NCI-H2081 (cell line): ENCODE data around the gene FAM219A.
"Not testable (repeated sequence)": the region's sequence is repeated elsewhere in the genome, so short reads cannot be mapped to it uniquely, and the experiment has no call there.

ENCODE experiments used
- DNase-seq, 2 experiments: peaks; one replicate each; lab custom pipeline; 2025; lab: John Stamatoyannopoulos, UW

Gene FAM219A

DNA sequence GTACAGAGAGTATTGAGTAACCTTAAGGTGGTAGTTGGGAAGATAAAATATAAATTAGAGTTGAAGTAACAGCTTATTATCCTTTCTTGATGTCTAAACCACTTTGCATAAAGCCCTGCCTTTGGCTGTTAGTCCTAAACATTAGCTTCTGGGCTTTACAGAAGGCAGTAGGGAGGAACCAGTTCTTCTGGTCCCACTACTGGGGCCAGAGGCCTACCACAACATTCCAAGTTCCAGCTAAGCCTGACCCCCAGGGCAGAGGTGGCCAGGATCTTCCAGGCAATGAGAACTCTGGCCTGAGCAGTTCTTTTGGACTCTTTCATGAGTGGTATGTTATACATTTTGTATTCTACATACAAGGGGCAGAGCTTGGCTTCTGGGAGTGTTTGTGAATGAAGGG, 26.3 kb upstream of the FAM219A start:
- no peak for DNase-seq

DNA sequence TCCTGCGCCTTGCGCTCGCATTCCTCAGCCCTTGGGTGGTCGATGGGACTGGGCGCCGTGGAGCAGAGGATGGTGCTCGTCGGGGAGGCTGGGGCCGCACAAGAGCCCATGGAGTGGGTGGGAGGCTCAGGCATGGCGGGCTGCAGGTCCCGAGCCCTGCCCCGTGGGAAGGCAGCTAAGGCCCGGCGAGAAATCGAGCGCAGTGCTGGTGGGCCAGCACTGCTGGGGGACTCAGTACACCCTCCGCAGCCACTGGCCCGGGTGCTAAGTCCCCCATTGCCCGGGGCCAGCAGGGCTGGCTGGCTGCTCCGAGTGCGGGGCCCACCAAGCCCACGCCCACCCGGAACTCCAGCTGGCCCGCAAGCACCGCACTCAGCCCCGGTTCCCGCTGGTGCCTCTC, 24.4 kb upstream of the FAM219A start:
- DNase-seq: not testable (repeated sequence)

DNA sequence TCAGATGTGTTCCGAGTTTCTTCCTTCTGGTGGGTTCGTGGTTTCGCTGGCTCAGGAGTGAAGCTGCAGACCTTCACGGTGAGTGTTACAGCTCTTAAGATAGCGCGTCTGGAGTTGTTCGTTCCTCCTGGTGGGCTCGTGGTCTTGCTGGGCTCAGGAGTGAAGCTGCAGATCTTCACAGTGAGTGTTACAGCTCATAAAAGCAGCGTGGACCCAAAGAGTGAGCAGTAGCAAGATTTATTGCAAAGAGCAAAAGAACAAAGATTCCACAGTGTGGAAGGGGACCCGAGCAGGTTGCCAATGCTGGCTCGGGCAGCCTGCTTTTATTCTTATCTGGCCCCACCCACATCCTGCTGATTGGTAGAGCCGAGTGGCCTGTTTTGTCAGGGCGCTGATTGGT, 23.2 kb upstream of the FAM219A start:
- DNase-seq: not testable (repeated sequence)

DNA sequence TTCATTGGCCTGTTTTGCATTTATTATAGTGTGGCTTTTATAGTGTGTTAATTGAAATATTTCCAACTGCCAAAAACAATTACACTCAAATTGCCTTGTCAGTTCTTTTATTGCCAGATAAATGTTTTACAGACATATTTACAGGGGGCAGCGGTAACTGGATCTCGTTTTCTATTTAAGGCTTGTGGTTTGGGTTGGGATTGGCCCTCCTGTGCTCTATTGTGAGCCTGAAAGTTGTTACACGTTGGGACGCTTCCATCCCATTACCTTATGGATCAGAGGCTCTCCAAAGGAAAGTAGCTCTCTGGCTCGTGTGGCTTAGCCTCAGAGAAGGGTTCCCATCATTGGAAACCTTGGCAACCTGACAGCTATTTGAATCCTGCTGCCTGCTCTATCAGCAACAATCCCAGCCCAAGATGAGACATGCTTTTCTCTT, 21.1 kb upstream of the FAM219A start:
- peak in 1 of 2 experiments; percentile 20 for DNase-seq

DNA sequence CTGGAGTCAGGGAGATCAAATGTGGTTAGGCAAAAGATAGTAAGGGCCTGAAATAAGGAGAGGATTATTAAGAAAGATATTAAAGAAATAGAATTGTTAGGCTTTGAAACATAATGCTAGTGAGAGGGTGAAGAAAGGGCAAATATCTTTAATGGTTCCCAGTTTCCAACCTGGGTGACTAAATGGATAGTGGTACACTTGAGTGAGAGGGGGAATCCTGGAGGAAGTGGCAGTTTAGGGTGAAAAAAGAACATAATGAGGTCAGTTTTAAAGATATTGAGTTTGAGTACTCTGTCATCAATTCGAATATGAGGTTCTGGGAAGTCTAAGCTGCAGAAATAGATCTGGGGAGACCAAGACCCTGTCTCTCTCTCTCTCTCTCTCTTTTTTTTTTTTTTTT, 19.2 kb upstream of the FAM219A start:
- DNase-seq: no peak

DNA sequence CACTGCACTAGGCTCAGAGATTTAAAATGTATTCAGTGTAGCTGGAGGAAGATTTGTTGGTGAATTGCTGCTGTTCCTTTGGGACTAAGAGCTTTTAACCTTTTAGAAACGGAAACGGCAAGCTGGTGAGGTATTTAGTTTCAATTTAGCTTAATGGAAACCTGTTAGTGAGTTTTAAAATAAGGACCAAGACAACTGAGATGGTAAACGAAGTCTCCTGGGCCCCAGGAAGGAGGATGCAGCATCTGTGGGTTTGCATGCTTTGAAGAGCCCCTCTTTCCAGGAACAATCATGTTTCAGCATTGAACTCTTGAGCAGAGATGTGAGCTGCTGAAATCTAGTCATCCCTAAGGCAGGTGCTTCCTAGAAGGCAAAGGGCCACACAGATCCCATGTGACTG, 16.7 kb upstream of the FAM219A start:
- no peak for DNase-seq

DNA sequence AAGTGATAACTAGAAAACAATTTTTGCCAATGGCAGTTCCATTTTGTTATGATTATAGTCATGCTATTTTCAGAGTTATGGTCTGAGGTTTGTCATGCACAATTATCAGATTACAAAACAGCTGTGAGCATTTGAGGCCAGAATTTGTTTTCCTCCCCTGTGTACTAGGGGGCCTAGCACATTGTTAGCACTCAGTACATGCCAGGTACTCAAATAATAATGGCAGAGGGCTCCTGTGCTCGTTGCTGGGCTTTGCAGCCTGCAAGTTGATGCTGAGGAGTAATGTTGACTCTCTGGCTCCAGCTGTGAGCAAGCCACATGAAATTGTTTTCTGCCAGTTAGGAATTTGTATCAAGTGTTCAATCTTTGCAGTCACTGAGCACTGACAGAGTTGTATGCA, 7.1 kb upstream of the FAM219A start:
- no peak for DNase-seq

DNA sequence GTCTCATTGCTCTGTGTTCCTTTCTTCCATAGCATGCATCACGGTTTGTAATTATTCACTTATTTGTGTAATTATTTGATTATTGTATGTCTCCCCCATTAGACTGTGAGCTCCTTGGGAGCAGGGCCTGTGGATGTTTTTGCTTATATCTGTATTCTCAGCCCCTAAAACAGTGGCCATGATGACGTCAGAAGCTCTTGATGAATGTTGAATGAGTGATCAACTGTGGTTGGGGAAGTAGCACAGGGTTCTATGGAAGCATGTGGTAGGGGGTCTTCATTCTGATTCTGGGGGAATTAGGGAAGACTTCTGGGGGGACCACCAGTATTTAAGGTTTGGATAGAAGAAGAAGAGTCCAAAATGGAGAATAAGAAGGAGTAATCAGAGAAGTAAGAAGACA, 6.2 kb upstream of the FAM219A start:
- DNase-seq: no peak

DNA sequence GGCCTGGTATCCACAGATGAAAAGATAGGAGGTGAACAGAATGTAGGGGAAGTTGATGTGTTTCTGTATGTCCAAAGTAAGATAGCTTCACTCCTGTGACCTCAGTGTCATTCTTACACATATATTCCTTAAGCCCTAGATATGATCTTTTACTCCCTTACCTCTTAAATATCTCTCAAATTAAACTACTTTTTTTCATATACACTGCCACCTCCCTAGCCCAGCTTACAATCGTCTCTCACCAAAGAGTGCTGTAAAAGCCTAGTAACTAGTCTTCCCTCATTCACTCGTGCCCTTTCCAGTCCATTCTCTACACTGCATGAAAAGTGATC, 5.5 kb upstream of the FAM219A start:
- no peak for DNase-seq

DNA sequence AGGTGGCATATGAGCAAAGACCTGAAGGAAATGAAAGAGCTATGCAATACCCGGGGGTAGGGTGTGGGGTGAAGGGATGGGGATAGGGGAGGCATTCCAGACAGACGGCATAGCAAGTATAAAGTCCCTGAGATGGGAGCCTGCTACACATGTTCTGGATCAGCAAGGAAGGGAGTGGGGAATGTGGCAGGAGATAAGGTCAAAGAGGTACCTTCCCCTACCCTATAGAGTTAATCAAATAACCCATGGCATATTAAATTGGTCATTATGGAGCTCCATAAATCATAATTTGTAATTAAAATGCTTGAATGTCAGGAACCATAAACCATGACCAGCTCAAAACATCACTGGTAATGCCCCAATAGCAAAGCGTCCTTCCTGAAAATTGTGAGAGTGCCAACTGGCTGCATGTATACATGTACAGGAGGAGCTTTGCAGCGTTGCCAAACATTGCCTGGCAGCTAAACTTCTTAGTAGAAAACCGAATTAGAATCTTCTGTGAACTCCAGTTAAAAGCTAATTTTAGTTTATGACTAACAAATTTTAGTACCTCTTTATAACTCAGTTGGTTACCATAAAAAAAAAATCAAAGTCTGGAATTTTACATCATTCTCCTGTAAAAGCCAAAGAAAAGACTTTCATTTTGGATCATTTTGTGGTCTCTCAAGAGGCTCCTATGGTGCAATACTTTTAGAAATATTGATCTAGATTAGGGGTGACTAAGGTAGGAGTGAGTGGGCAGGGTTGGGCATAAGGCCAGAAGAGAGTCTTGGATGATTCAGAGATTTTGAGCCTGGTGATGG, 4.9 kb upstream of the FAM219A start:
- DNase-seq: no peak

DNA sequence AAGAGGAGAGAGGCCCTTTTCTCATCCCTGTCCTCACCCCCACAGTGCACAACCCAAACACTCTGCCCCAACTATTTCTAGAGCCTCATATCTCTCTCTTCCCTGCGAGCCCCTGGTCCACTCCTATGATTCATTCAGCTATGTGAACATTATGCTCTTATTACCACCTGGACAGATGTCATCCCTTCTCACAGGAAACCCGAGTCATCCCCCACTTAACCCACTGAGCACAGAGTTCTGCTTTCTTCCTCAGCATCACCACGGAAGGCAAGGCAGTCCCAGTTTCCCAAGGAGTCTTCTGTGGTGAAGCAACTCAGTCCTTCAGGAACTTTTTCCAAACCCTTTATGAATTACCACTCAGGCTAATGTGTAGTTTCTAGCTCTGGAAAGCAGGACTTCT, 1.6 kb upstream of the FAM219A start:
- no peak for DNase-seq

DNA sequence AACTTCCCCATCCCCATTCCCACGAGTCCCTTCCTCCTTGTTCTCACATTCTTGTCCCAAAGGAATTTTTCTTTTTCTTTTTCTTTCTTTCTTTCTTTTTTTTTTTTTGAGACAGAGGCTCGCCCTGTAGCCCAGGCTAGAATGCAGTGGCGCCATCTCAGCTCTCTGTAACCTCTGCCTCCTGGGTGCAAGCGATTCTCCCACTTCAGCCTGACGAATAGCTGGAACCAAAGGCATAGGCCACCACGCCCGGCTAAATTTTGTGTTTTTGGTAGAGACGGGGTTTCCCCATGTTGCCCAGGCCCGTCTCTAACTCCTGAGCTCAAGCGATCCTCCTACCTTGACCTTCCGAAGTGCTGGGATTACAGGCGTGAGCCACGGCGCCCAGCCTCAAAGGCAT, 986 bp upstream of the FAM219A start:
- no peak for DNase-seq

DNA sequence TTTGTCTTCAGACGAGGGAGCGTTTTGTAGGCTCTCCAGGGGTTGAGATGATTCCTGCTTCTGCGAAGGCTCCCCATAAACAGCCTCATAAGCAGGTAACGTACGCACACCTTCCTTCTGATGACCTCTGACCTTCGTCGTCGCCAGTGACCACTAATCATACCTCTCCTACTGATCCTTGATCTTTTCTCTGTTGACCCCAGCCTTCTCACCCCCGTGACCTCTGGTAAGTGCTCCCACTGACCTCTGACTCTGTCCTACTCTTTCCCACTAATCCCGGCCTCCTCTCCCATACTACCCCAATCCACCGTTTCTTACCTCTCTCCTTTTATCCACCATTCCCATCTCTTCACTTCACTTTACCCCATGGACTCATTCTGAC, 580 bp upstream of the FAM219A start:
- DNase-seq: no peak

DNA sequence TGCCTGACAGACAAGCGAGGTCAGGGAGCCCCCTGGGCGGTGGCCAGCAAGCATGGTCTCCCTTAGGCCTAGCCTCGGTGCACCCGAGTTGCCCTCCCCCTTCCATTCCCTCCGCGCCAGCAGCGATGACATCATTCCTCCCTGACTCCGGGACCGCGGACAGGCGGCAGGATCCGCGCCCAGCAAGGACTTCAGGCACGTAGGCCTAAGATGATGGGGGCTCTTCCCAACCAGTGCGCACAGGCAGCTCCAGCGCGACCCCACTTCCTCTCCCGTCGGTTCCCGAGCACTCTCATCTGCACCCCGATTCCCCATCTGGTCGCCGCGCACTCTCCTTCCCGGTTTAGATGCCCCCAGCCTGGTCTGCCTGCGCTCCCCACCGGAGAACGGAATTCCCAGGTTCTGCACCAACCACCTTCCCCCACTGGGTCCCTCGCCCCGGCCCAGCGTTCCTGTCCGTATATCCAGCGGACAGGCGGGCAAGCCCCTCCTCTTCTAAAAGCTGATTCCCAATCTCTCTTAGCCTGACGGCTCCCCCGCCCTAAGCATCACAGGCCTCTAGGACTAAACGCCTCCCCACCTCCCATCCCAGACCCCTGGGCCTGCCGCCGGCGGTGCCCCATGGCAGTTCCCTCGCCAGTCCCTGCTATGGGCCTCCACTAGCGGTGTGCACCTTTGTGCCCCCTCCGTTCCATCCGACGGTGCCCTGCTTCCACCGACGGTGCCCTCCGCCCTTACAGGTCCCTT, 931 bp downstream of the FAM219A start:
- peak; percentile 59 to 72 for DNase-seq

DNA sequence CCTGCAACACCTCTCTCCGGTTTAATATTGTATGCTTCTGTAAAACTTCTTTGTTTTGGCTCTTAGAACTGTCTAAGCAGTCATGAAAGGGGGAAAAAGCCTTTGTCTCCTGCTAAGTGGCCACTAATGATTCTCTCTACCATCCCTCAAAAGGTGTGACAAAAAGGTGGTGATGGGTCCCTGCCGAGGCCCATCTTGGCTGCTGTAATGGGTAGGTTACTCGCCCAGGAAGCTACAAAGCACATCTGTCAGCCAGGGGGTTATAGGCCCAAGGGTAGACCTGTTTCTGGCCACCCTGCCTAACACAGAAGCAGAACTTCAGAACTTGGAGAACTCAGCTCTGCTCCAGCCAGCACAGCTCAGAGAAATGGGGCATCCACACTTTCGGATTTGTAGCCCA, 1.6 kb downstream of the FAM219A start:
- DNase-seq: no peak

DNA sequence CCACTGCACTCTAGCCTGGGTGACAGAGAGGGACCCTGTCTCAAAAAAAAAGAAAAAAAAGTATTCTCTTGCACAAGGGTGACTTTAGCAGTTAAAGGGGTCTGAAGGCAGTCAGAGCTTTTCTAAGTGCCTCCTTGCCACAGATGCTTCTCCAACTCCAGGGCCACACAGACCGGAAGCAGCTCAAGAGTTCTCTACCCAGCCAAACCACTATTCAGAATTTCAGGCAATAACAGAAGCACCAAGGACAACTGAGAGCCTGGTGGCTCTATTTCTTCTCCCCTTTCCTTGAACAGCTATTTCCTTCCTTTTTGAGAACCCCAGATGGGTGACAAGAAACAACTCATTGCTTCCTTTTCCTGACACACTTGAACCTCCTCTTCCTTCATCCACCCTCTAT, 2.2 kb downstream of the FAM219A start:
- no peak for DNase-seq

DNA sequence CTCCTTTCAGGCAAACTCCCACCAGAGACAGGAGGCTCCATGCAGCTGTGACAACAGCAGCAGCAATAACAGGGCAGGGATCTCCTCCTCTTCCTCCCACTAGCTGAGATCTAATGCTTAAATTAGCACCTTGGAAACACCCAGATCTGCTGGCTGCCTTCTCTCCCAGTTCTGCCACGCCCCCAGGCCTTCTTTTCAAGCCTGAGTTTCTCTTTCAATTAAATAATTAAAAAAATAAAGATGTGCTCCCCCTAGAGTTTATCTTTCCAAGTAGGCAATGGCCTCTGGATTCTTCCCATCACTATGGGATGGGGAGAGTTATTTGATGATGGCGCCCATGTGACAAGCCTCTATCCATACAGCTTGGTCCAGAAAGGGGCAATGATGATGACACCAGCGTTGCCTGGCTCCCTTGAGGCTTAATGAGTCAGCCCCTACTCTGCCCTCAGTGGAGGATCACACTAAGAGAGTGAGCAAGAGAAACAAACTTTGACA, 3.8 kb downstream of the FAM219A start:
- no peak for DNase-seq

DNA sequence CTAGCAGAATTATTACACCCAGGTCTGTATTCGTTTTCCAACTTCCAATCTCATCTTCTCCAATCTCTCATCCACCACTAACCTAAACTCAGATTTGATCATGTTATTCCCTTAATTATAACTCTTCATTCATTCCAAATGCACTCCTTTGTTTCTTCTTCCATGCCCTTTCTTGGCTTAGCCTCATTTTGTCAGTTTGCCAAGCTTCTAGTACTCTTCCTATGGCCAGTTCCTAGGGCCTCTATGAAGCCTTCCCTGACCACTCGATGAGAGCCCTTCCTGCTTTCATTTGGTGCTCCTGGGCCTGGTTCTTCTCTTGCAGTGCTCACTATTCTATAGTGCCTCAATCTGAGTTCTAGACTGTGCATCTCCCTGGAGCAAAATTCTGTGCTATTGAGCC, 5.8 kb downstream of the FAM219A start:
- DNase-seq: no peak

DNA sequence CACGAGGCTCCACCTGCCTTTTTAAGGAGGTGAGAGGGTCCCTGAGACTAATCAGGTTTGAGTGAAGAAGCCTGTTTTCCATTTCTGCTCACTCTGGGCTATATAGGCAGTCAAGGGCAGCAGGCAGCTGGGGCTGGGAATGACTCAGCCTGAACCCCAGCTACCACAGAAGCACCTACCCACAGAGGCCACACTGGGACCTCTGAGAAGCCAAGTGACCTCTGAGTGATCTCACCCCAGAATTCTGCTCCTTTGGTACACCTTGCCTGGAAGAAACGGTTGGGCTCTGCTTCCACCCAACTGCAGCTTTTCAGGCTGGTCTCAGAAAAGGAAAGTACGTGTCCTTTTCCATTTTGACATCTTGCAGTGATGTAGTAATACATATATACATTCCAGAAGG, 6.8 kb downstream of the FAM219A start:
- no peak for DNase-seq

DNA sequence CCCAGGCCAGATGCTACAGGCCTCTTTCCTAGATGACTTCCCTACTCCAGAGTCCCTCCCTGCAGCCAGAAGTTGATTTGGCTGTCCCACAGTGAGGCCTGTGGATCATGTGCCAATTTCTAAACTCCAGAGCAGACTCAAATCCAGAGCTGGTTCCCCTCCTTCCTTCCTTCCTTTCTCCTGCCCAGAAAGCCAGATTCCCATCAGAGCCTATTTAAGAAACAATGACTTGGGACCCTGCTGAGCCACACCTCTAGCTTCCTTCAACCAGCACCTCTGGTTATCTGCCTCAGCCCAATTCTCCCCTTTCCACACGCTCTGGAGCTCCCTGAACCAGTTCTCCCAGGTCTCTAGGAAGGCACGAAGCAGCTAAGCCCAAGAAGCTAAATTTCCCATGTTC, 7.2 kb downstream of the FAM219A start:
- DNase-seq: no peak

DNA sequence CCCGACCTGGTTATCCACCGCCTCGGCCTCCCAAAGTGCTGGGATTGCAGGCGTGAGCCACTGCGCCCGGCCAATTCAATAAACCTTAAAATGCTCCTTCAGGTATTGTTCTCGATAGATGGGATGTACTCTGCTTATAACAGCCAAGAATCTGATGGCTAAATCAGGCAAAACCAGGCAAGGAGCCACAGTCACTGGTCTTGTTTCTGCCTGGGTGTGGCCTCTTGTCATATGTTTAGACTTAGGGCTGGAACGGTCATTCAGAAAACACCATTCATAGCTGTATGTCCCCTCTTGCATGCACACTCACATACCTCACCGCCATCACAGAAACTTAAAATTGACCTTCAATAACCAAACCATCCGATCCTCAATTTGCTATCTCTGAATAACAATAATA, 7.7 kb downstream of the FAM219A start:
- DNase-seq: no peak

DNA sequence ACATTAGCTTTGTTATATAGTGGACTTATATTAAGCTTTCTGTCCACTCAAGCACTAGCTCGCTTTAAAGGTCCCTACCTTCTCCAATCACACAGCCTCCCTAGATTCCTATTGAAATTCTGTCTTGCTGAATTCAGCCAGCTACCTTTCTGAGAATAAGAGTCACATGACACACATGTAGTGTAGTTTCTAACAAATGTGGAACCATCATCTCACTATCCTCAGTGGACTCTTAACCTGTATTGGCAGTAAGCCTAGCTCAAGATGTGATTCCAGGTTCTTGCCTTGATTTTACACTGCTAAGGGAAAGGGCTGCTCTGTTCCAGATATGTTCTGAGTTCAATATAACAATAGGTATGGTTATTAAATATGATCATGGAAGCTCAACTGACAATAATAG, 11.4 kb downstream of the FAM219A start:
- DNase-seq: no peak

DNA sequence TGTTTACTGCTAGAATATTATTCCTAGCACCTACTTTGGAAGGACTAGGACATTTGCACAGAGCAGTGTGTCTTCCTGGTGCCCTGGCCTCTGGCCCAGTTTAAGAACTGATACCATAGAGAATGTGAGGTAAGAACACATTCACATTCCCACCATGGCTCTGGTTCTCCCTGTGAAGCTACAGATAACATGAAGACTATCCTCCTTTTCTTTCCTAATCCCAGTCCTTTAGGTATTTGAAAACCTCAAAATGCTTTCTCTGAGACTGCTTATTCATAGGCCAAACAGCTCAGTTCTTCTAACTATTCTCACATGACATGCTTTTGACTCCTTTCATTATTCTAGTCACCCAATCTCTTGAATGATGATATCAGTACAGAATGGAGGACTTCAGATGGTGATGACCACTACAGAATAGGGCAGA, 11.9 kb downstream of the FAM219A start:
- DNase-seq: no peak

DNA sequence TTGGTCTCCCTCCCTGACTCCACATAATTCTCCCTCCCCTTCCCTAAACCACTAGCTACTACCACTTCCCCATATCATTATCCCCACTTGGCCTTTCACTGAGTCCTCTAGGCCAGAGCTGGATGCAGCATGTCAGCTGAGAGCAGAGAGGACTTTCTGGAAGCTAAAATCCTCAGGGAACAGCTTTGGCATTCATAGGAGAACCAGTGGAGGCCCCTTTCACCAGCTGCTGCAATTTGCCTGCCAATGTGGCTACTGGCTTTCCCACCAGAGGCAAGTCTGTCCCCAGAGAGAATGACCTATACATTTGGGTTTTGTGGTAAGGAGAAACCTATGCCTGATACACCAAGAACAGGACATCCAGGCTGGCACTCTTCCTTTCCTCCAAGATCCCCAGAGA, 14.4 kb downstream of the FAM219A start:
- DNase-seq: no peak
